IPS-NIHi7 (cell line): ENCODE data around the gene SERGEF.
"Not testable (repeated sequence)": the region's sequence is repeated elsewhere in the genome, so short reads cannot be mapped to it uniquely, and the experiment has no call there.

Source experiments
- DNase-seq: peaks from one replicate; pipeline ENCODE4 v3.0.0; 2012; ENCODE audit warnings: mixed read lengths; ENCODE audit errors: extremely low spot score

Gene SERGEF

GRCh38 chr11:17907046-17907445 lies 105.8 kb downstream of the SERGEF start:
- DNase-seq, result no peak

- DNase-seq, result peak; percentile 84
These were observed 106.4 kb downstream of the SERGEF start for GRCh38 chr11:17906436-17906835.

GRCh38 chr11:17905477-17905876 lies 107.4 kb downstream of the SERGEF start:
- DNase-seq, result no peak

- no peak for DNase-seq
These were observed 111.4 kb downstream of the SERGEF start for GRCh38 chr11:17901481-17901880.

GRCh38 chr11:17898782-17899181 lies 114.1 kb downstream of the SERGEF start:
- peak; percentile 29 for DNase-seq

GRCh38 chr11:17898071-17898470 lies 114.8 kb downstream of the SERGEF start:
- no peak for DNase-seq

GRCh38 chr11:17897495-17897894 lies 115.4 kb downstream of the SERGEF start:
- no peak for DNase-seq

GRCh38 chr11:17896496-17897151 lies 116.2 kb downstream of the SERGEF start:
- DNase-seq, result not testable (repeated sequence)

- no peak for DNase-seq
These were observed 117.8 kb downstream of the SERGEF start for GRCh38 chr11:17894929-17895658.

- no peak for DNase-seq
These were observed 120.4 kb downstream of the SERGEF start for GRCh38 chr11:17892409-17892808.

GRCh38 chr11:17890325-17890724 lies 122.5 kb downstream of the SERGEF start:
- no peak for DNase-seq

- DNase-seq, result no peak
These were observed 125.1 kb downstream of the SERGEF start for GRCh38 chr11:17887779-17888178.

GRCh38 chr11:17883946-17884345 lies 128.9 kb downstream of the SERGEF start:
- no peak for DNase-seq

- no peak for DNase-seq
These were observed 129.8 kb downstream of the SERGEF start for GRCh38 chr11:17883057-17883456.

GRCh38 chr11:17878743-17879142 lies 134.1 kb downstream of the SERGEF start:
- DNase-seq, result no peak

GRCh38 chr11:17877886-17878285 lies 135.0 kb downstream of the SERGEF start:
- no peak for DNase-seq

GRCh38 chr11:17876827-17877226 lies 136.0 kb downstream of the SERGEF start:
- DNase-seq, result no peak

GRCh38 chr11:17875891-17876290 lies 137.0 kb downstream of the SERGEF start:
- DNase-seq, result no peak

- no peak for DNase-seq
These were observed 139.3 kb downstream of the SERGEF start for GRCh38 chr11:17873586-17873985.

- not testable (repeated sequence) for DNase-seq
These were observed 144.4 kb downstream of the SERGEF start for GRCh38 chr11:17868398-17868797.

- no peak for DNase-seq
These were observed 145.5 kb downstream of the SERGEF start for GRCh38 chr11:17867341-17867740.

GRCh38 chr11:17865765-17866428 lies 146.9 kb downstream of the SERGEF start:
- no peak for DNase-seq

- DNase-seq, result peak; percentile 62
These were observed 148.3 kb downstream of the SERGEF start for GRCh38 chr11:17864478-17864941.
